ENCODE data around the gene KCNQ1.

The KCNQ1 gene

DNA sequence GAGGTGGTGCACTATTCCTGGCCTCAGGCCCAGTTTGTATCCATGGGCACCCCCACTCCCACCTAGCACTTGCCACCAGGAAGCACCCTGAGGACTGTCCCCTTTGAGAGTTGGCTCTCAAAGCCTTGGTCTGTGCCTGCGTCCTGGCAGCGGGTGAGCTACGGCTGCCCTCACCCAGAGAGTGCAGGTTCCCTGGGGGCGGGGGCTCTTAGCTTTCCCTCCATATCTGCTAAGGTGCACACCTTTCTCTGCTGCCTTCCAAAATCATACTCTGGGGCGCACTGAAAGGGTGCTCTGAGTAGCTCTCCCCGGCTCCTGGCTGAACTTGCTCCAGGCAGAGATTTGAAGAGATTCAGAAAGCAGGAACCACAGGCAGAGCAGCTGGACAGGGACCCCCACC, 7.1 kb downstream of the KCNQ1 start:
- no peak for DNase-seq (ENCODE audit: low read depth)
- H3K4me3 ChIP-seq (ENCODE audit: low read depth, low read length) = no peak overlapping the region

DNA sequence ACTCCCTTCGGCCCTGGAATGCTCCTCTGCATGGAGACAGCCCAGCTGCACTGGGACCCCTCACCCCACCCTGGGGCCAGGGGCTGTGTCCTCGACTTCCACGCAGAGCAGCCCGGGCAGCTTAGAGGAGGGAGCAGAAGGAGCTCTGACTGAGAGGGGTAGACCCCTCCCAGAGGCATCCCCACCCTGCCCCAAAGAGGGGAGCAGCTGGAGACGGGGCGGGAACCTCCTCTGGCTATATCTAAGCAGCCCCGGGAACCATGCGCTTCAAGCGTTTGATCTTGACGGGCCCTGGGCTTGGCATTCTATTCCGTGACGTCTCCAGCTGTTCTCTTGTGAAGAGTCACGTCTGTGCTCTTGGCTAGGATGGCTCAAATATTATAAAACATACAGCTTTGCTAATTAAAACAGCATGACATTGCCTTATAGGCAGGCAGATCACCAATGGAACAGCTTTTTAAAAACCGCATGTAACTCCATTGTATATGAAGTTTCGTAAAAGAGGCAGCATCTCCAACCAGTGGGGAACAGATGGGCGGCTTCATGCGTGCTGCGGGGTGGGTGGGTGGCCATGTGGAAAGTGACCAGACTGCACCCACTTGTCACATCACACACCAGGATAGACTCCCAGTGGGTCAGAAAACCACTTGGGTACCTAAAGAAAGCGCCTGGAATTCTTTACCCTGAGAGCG, 7.7 kb downstream of the KCNQ1 start:
- no peak overlapping the region for H3K4me3 ChIP-seq (ENCODE audit: low read depth, low read length)
- no peak for DNase-seq (ENCODE audit: low read depth)

DNA sequence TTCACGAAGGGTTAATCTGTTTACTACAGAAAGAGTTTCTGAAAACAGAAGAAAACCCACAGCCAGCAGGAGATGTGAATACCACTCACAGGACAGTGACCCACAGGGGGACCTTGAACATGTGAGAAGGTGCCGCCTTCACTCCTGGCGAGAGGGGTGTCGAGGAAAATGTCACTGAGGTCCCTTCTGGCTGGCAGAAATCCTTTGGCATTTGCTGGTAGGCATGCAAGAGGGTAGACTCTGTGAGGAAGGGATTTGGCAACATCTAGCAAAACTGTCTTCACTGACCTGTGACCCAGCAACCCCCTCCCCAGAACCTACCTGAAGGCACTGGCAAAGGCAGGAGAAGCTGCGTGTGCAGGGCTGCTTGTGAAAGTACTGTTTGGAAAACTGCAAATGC, 8.6 kb downstream of the KCNQ1 start:
- DNase-seq (ENCODE audit: low read depth) = no peak
- H3K4me3 ChIP-seq (ENCODE audit: low read depth, low read length) = no peak overlapping the region

DNA sequence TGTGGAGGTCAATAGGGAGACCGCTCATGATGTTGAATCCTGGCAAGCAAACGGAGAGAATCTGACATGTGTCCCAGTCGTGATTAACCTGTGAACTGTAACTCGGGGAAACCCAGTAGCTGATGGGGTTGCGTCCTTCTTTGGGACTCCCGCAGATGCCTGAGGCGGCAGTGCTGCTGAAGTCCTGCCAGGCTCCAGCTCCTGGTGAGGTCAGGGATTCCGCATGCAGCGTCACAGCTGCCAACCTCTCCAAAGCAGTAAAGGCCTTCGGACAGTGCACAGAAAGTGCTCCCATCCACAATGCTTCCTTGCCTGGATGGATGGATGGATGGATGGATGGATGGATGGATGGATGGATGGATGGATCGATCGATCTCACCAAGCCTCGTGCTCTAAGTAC, 13.5 kb downstream of the KCNQ1 start:
- DNase-seq (ENCODE audit: low read depth) = no peak
- H3K4me3 ChIP-seq (ENCODE audit: low read depth, low read length) = no peak overlapping the region

DNA sequence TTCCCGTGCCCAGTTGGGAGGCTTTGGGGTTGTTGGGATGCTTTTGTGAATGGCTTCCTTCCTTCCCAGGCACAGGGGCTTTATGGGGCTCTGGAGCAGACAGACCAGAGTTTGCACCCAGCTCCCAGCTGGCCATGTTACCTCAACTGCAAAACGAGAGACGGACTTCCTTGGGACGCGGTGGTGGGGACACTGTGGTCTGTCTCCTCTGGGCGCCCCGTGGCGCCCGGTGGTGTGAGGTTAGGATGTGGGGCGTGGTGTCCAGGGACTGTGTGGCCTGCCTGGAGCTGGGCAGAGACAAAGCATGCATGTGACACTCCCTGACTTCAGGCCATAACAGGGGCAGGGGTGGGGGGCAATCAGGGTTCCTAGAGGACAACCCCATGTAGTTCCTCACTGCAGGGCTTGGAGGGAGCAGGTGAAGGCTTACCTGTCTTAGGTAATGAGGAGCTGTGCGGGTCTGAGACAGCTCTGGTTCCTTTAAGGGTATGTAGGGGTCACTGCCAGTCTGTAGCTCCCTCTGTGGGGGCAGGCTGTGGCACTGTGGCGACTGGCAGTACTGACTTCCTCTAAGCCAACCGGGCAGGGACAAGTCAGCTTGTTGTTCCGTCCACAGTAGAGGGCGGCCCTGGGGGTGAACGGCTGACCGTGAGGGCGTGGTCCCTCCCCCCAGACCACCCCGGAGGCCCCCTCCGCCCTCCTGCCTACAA, 14.4 kb downstream of the KCNQ1 start:
- DNase-seq (ENCODE audit: low read depth) = no peak
- H3K4me3 ChIP-seq (ENCODE audit: low read depth, low read length) = no peak overlapping the region

DNA sequence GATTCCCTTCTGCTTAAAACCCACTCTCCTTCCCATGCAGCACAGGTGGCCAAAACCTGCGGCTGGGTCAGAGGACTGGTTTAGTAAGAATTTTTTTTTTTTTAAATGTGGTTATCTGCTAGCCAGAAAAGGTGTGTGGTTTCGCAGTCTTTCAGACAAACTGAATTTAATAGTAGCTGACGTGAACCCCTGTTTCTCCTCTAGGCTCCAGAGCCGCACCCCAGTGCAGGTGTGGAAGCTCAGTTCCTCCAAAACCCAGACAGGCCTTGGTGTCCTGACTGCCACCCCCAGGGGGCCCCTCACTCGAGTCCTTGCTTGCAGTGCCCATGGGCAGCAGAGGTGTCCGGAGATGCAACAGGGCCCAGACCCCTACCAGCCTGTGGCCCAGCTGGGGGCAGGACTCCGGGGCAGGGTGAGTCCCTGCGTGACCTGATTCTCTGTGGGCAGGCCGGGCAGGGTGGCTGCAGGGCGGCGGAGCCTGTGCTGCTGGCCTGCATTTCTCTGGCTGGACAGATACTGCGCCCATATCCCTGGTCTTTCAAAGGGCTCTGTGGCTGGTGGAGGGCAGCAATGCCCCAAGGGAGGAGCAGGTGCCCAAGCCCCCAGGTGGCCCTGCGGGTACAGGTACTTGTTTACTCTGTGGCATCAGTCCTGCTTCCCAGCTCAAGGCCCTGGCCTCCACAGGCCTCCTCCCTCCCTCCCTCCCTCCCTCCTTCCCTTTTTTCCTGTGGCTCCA, 15.2 kb downstream of the KCNQ1 start:
- DNase-seq (ENCODE audit: low read depth) = no peak
- no peak overlapping the region for H3K4me3 ChIP-seq (ENCODE audit: low read depth, low read length)

DNA sequence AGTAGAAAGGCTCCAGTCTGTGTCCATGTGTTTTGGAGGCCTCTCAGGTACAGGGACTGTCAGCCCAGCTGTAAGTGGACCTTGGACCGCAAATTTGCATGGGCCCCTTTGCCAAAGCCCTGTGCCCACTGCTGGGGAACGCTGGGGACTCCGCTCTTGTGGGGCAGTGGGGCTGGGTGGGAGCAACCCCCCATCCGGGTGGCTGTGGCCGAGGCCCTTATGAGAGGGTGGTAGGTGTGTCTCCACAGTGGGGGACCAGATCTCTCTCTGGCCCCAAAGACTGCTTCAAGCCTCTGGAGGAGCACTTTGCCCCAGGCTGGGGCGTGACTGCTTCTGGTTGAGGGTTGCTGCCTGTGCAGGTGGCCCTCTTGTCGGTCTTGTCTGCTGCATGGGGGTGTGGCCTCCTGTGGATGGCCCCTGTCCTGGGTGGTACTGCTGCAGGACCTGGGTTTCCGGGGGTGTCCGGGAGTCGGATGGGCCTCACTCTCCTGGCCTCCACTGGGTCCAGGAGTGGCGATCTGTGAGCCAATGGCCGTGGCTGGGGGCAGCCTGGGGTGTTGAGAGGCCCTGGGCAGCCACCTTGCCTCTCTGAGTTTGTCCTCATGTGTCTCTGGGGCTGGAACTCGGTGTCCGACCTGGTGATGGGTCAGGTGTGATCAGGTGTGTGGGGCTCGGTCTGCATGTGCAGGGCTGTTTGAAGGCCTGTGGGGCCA, 15.9 kb downstream of the KCNQ1 start:
- H3K4me3 ChIP-seq (ENCODE audit: low read depth, low read length) = no peak overlapping the region
- DNase-seq (ENCODE audit: low read depth) = no peak

DNA sequence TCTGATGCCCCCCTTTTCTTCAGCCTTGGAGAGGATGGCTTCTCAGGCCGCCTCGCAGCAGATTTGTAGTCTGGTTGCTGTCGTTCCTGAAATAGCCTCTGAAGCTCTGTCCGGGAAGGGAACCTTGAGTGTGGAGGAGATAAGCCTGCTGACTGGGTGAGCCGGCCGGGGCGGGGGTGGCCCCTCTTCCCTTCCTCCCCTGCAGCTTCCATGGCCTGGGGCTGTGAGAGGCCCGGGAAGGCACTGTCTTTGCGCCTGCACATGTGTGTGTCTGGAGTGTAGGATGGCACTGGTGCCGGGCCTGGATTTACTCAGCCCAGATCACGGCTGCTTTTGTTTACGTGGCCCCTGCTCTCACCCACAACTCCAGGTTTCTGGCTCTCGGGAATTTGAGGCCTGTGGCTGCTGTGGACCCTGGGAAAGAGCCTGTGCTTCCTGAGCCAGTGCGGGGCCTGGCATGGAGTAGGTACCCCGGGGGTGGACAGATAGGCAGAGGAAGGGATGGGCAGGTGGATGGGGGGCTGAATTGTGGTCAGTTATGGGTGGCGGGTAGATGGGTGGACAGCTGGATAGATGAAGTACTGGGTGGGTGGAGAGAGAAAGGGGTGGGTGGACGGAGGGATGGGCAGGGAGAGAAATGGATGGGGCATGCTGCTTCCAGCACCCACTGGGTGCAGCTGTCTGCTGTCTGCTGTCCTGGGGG, 16.6 kb downstream of the KCNQ1 start:
- H3K4me3 ChIP-seq (ENCODE audit: low read depth, low read length) = no peak overlapping the region
- no peak for DNase-seq (ENCODE audit: low read depth)

DNA sequence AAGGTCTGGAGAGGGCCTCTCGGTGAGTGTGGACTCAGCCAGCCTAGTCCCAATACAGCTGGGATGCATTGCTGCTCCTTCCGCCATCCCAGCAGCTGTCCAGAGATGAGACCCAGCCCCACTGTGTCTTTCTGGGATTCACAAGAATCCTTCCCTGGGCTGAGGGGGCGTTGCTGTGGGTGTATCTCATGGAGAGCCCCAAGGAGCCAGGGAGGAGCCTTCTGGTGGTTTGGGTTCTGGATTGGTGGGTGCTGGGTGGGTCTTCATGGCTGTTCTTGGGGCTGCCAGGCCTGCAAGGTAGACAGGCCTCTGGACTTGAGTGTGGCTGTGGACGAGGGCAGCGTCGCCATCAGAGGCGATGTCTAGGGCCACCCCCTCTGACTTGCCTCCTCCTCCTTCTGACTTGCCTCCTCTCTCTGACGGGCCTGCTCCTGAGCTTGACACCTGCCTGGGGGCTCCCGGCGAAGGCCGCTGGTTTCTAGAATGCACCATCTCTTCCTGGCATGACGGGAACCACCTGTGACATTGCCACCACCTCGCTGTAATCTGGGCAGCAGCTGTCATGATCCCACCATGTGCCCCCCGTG, 17.2 kb downstream of the KCNQ1 start:
- H3K4me3 ChIP-seq (ENCODE audit: low read depth, low read length) = no peak overlapping the region
- no peak for DNase-seq (ENCODE audit: low read depth)

DNA sequence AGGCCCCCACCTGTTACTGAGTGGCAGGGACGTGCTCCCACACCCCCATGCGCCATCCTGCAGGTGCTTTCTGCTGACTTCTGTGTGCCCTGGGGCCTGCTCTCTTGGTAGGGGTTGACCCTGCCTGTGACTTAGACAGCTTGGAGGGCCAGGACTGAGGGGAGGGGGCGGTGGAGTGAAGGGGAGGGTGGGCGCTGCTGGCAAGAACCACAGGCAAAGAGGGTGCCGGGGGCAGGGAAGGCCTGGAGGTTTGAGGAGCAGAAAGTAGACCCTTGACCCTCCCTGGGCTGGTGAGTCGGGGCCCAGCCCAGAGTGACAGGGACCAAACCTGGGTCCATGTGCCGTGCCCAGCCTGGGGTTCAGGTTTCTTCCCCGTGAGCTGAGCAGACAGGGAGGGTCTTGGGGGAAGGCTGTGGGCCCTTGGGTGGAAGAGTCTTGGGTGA, 17.8 kb downstream of the KCNQ1 start:
- DNase-seq (ENCODE audit: low read depth) = no peak
- H3K4me3 ChIP-seq (ENCODE audit: low read depth, low read length) = no peak overlapping the region

DNA sequence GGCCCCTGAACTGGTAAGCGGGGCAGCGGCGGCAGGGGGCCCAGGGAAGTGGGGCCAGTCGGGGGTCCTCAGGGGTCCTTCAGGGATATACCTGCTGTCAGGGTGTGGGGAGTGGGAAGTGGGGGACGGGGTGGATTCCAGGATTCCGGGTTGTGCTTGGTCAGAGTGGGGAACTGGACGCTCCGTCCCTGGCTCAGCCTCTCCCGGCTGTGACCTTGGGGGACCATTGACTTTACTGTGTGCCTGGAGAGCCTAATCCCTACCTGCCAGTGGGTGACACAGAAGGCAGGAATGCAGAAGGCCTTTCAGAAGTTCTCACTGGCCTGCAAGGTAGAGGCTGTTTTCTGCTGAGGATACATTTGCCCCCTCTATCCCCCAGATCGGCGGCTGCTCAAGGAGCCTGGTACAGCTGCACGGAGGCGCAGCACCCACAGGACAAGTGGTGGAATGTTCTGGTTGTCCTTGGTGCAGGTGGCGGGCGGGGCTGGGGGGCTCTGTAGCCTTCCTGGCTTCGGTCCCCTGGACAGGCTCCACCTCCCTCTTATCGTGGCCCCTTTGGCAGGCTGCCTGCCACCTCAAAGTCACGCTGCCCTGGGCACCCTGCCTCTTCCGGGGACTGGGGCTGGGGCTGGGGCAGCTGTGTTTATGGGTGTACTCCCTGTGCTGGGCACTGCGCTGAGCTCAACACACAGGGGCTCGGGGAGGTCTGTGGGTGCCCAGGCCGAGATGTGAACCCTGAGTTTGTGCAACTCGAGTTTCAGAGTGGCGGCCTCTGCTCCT, 18.4 kb downstream of the KCNQ1 start:
- DNase-seq (ENCODE audit: low read depth) = no peak
- H3K4me3 ChIP-seq (ENCODE audit: low read depth, low read length) = no peak overlapping the region

DNA sequence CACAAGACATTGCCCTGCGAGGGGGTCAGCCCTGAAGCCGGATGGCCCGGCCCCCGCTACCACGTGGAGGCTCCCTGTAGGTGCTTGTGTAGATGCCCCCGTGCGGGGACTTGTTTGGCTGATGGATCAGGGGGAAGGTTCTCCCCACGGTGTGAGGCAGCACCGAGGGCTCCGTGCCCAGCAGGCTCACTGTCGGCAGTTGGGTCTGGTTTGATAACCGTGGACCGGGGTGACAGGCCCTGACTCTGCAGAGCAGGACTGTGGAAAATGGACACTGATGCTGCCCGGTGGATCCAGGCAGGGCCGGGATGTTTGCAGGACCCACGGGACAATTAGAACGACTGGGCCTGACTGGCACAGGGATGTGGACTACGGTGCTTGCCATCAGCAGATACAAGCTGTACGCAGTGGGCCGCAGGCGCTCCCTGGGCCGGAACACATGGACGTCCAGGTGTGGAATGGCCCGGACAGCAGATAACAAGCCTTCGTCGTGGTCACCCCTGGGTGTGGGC, 19.0 kb downstream of the KCNQ1 start:
- no peak overlapping the region for H3K4me3 ChIP-seq (ENCODE audit: low read depth, low read length)
- no peak for DNase-seq (ENCODE audit: low read depth)

DNA sequence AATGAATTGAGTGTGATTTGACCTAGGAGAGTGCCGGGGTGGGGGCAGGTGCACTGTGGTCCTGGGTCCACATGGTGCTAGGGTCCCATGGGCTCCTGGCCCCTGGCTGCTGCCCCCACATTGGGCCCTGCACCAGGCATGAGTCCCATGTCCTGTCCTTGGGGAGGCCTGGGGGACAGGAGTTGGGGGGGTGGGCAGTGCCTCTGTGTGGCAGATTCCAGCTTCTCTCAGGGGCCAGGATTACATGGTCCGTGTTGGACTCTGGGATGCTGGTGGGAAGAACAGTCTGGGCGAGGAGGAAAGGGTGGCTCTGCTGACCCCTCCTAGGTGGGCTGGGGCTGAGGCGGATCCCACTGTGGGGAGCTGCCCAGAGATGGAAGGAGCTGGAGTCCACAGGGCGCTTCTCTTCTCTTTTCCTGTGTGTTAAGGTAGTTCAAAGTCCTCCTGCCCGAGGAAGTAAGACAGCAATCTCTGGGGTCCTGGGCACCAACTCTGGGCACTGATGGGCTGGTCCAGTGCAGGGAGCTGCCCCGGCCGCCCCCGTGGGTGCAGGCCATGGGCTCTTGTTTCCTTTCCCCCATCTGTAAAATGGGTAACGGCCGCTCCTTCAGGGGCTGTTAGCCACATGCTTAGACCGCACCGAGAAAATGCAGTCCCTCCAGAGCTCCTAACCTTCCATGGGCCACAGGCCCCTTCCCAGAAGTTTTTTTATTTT, 19.8 kb downstream of the KCNQ1 start:
- no peak overlapping the region for H3K4me3 ChIP-seq (ENCODE audit: low read depth, low read length)
- no peak for DNase-seq (ENCODE audit: low read depth)

DNA sequence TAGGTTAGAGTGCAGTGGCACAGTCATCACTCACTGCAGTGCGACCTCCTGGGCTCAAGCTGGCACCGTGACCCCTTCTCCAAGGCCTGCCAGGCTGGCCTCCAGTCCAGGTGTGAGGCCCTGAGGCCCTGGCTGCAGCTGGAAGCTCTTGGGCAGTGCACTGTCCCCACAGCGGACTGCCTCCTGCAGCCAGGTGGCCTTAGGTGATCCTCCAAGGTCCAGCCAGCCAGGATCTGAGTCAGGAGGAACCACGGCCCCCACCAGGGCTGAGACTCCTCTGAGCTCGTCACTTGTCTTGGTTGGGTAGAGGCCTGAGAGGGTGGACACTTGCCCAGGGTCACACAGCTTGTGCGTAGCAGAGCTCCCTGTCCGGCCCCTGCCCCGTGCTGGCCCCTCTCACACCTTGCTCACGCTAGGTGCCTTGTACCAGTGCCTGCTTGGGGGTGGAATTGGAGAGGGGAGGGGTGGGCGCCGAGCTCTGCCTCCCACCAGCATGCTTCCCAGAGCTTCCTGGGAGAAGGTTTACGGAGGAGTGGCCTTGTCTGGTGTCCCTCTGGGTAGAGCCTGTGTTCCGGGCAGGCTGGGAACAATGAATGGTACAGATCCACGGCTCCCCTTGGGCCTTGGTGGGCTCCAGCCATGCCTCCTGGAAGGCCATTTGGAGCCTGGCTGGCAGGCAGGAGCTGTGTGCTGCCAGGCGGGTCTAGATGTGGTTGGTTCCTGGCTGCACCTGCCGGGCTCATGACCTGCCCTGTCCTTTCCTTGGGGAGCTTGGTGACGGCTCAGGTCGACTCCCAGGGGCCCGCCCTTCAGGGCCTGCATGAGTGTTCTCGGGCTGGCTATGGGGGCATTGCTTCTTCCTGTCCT, 20.6 kb downstream of the KCNQ1 start:
- H3K4me3 ChIP-seq (ENCODE audit: low read depth, low read length) = no peak overlapping the region
- DNase-seq (ENCODE audit: low read depth) = no peak

DNA sequence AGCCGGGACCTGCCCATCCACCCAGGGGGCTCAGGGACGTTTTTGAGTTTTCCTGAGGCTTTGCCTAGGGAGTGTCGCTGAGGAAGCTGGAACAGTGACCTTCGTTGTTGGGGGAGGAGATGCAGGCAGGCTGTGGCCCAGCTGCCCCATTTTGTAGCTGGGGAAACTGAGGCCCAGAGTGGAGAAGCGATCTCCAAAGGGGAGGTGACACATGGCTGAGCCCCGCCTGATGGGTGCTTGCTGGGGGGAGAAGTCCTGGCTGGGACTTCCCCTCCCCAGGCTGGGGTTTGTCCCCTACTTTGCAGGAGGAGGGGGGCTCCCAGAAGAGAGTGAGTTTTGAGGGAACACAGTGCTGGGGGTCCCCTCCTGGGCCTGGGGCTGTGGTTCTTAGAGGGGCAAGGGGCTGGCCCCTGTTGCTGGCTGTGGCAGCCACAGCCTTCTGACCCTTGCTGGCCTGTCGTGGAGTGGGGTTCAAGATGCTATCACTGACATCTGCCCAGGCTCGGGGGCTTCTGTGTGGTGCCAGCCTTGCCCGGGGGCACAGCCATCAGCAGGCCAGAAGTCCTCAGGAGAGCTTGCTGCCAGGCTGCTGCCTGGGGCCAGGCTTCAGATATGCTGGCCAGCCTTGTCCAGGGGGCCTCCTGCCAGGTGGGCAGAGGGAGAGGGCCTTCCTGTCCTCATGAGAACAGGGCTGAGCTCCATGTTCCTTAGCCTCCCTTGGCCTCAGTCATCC, 21.4 kb downstream of the KCNQ1 start:
- no peak for DNase-seq (ENCODE audit: low read depth)
- no peak overlapping the region for H3K4me3 ChIP-seq (ENCODE audit: low read depth, low read length)

Measured in skeletal muscle cell (primary cell).